T-helper 1 cell treated with Interleukin-12 subunit alpha and Interleukin-12 subunit beta and Interleukin-4 antibody, amounts not matched to agents 30 ng/mL and 1 ng/mL, for 36 hours (primary cell): ENCODE measurements around the gene PTOV1. TPM values are rescaled to one million over a fixed set of nuclear protein-coding genes. Genes with fewer than 3 reads are reported as not detected.

ENCODE experiments used
- intact Hi-C: fragments of 100-400 bp; cut with micrococcal nuclease; formaldehyde crosslinking; loops from one replicate; pipeline ENCODE4 v1.15.1; 2024
- total RNA-seq: library from RNA; stranded (reverse); gene quantifications from 2 replicates; pipeline ENCODE4 v1.2.3, GENCODE V29; 2022

Gene PTOV1
- total RNA-seq, 1 donor from 2014 or later, result 77.9 TPM

DNA sequence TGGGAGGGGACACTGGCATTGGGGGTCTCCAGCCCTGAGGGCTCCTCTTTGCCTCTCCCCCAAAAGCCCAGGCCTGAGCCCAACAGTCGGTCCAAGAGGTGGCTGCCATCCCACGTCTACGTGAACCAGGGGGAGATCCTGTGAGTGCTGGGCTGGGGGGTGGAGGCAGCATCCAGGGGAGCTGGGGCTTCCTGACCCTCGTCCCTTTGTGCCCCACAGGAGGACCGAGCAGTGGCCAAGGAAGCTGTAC is 6.8 kb downstream of the PTOV1 start:
- intact Hi-C loops, result no loop called here

GRCh38 chr19:49858088-49858985 is 7.4 kb downstream of the PTOV1 start:
- intact Hi-C loops, result no loop called here

DNA sequence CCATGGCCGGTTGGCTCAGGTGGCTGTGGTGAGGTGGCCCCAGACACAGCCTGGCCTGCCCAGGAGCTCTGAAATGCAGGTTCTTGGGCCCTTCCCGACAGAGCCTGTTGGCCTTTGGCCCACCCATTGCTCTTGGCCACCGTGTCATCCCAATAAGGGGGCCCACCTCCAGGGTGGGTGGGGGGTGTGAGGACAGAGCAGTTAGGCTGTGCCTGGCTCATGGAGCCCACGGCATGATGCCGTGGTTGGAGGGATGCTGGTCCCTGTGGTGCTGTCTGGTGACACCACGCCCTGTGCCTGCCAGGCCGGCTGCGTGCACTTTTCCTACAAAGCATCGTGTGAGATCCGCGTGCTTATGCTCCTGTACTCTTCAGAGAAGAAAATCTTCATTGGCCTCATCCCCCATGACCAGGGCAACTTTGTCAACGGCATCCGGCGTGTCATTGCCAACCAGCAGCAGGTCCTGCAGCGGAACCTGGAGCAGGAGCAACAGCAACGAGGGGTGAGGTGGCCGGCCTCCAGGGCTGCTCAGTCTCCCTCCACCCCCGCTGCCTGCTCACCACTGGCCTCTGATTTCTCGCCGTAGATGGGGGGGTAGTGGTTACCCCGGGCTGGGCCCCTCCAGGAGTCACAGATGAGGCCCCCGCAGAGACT is 8.8 kb downstream of the PTOV1 start:
- intact Hi-C loops, result no loop called here

DNA sequence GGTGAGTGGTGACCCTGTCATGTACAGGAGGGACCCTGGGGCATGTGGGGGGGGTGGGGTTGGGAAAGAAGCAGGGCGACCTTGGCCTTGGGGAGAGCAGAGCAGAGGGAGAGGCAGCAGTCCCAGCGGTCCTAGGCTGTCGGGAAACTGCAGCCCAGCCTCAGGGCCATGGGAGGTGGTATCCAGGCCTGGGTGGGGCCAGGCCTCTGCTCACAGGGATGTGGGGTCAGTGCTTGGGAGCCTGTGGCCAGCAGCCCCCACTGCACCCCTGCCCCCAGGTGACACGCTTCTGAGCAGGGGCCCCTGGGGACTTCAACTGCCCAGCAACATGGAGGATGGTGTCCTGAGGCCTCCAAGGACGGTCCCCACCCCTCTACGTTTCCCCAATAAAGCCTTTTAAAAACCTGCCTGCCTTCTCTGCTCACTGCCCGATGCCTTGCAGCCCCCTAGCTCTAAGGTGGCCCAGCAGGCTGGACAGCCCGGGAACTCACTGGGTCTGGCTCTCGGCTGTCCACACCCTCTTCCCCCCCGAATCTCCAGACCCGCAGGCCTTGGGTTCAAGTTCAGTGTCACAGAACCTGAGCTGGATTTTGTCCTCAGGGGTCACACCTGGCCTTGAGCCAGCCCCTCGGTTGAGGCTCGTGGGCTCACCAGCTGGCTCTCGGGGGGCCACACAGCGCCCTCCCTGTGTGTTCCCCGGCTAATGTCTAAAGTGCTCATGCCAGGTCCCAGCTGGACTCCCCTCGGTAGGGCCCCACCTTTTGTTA is 9.6 kb downstream of the PTOV1 start:
- intact Hi-C loops, result no loop called here

DNA sequence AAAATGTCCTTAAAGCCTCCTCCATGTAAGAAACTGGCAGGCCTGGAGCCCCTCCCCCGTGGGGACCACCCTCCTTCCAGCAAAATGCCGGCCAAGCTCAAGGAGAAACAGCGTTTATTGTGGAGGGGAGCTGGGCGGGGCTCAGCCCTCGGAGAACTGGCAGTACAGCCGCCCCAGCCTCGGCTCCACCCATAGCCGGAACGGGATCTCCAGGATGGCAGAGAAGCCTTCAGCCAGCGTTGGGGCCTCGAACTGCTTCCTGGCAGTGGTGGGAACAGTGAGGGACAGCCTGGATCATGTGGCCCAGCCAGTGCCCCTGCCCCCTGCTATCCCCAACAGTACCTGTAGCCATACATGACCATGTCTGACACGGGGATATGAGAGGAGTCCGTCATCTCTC is 10.1 kb downstream of the PTOV1 start:
- intact Hi-C loops, result no loop called here

DNA sequence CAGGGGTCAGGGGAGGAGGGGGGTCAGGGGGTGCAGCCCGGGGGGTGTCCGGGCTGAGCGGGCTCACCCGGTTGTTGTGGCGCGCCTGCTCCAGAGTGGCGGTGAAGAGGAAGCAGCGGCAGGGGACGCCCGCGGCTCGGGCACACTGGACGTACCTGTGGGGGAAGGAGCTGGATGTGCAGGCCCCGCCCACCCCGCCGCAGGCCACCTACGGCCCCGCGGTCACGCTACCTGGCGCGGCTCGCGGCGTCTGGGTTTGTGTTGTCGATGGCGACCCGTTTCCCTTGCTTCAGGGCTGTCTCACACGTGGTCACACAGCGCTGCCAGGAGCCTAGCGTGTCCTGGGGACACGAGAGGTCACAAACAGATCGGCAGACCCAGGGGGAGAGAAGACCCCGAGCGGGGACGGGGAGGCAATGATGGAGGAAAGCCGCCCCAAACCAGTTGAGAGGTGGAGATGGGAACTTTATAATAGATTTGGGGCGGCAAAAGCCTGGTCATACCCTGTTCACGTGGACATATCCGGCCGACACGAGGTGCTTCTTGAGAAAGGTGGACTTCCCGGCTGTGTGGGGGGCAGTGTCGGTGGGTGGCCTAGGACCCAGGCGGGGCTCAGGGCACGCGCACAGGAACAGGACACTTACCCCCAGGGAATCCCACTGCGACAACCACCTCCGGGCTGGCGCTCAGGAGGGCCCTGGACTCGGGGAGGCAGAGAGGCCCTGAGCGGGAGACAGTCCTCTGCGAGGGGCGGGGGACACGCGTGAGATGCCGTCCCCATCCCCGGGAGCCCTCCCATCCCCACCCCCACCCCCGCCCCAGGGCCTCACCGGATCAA is 10.8 kb downstream of the PTOV1 start:
- intact Hi-C loops, result no loop called here

GRCh38 chr19:49862391-49863253 is 11.7 kb downstream of the PTOV1 start:
- intact Hi-C loops, result no loop called here

DNA sequence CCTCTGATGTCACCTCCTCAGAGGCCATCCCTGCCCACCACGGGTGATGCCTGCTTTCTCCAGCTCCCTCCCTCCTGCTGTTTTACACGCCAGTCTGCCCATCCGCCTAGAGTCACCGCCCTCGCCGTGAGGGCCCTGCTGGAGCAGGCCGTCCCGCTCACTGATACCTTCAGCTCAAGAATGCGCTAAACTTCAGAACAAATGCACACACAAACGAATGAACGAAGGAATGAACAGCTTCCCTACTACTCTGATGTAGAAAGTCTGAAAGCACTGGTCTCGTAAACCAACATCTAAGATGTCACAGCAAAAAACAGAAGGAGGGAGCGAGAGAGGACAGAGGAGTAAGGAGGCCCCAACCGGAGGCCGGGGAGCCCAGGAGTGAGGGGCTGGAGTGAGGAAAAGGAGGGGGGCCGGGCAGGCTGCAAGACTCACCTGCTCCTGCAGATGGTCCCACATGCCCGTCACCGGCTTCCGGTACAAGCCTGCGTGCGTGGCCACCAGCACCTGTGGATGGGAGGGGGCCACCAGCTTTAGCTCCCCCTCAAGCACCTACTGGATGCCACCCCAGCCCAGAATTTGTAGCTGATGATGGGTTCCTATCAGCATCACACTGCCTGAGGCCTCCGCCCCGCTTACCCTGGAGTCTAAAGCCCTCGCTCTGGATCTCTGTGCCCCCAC is 12.4 kb downstream of the PTOV1 start:
- intact Hi-C loops, result no loop called here

DNA sequence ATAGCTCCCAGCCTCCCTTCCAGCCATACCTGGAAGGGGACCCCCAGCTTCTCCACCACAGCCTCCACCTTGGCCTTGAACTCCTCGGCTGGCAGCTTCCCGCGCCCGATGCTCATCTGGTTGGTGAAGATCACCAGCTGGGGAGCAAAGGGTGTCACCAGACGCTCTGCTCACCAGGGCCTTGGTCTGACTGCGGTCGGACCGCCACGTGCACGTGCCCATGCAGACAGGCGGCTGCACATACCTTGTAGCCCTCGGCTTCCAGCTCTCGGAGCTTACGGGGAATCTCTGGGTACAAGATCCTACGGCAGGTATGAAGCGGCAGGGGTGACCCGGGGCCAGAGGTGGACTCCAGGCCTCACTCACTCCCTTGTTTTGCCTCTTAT is 13.0 kb downstream of the PTOV1 start:
- intact Hi-C loops, result no loop called here

GRCh38 chr19:49864890-49865289 is 13.9 kb downstream of the PTOV1 start:
- intact Hi-C loops, result loop anchor here (5.0 kb wide), 4 partner anchors 462 to 1618 kb away; partner anchors contain the start of genes KCNC3 and SNRNP70

GRCh38 chr19:49866933-49867782 is 16.2 kb downstream of the PTOV1 start, which contains the start of gene PNKP:
Gene PNKP, minus strand, starts transcription at chr19:49867576. Its CDS starts 372 bp downstream, at chr19:49867204.
- intact Hi-C loops, result loop anchor here (1.0 to 5.0 kb wide), 7 partner anchors 23 to 1620 kb away; partner anchors contain the start of genes FUZ, KCNC3, RRAS and SNRNP70

DNA sequence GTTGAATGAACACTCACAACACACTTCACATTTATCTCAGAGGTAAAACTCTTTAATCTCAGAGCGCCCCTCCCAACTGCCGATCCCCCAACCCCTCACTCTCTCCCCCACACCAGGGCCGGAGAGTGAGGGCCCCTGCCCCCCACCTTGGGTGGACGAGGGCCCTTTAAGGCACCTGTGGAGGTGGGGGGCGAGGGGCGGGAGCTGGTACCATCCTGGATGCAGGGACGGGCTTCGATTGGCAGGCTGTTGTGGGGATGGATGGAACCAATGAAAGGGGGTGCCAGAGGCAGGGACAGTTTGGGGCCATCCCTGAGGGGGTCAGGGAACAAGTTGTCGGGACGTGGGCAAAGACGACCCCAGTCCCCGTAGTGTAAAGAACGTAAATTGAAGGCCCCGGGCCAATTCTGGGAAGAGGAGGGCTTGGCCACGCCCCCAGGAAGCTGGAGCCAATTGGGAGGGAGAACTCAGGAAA is 18.1 kb downstream of the PTOV1 start:
- intact Hi-C loops, result loop anchor here (1.0 to 5.0 kb wide), 15 partner anchors 8 to 1622 kb away; partner anchors contain the start of genes AKT1S1, KCNC3, MED25 and NR1H2

- intact Hi-C loops, result loop anchor here (1.0 to 10.0 kb wide), 16 partner anchors 8 to 1622 kb away; partner anchors contain the start of genes AKT1S1, KCNC3, MED25 and NR1H2
These were observed 18.7 kb downstream of the PTOV1 start for GRCh38 chr19:49869484-49870308.

DNA sequence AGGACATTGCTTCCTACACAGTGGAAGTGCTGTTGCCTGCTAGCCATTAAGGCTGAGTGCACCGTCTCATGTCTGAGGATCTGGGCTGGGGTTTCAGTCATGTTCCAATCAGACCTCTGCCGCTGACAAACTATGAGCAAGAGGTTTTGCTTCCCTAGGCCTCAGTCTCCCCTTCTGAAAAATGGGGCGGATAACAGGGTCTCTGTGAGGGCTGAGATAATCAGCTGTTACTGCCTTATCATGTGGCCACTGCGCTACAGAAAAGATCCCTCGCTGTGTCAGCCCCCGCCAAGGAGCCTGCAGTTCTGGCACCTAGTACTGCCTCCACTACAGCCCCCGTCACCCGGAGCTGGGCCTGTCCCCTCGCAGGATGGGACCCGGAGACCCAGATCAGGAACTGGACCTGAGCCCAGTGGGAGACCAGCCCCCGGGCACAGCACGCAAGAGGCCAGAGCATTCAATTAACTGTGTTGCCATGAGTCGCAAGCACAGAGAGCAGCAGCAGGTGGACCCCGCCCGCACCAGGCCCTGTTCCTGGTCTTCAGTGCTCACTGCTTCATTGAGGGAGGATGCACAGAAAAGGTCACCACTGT is 19.4 kb downstream of the PTOV1 start:
- intact Hi-C loops, result loop anchor here (10.0 kb wide), 1 partner anchor 934 kb away; no protein-coding TSS in a partner anchor

- intact Hi-C loops, result loop anchor here (10.0 kb wide), 1 partner anchor 933 kb away; no protein-coding TSS in a partner anchor
These were observed 20.5 kb downstream of the PTOV1 start for GRCh38 chr19:49871349-49871985.
